SJSA1 (cell line): ENCODE results near the gene ZBTB7C. TPM values are rescaled to one million over a fixed set of nuclear protein-coding genes. Genes with fewer than 3 reads are reported as not detected.
A peak's percentile ranks its signal among the peaks of the same experiment; 100 is the strongest.

Experiments used
- DNase-seq, 2 experiments: peaks; one replicate each; pipeline ENCODE4 v3.0.0-alpha.2; 2015 to 2020; ENCODE audit warnings: low spot score in 2 of 2, low read depth in 1 of 2
- H3K27ac ChIP-seq: fragments of 250-450 bp; sonication (Bioruptor Pico); 2 replicates; pipeline ENCODE4 v1.5.1; 2020; ENCODE audit warnings: mild to moderate bottlenecking, moderate library complexity
- H3K27me3 ChIP-seq: fragments of 250-450 bp; sonication (Bioruptor Pico); replicated peaks from 2 replicates; pipeline ENCODE4 v1.5.1; 2020; ENCODE audit warnings: mild to moderate bottlenecking, moderate library complexity
- H3K36me3 ChIP-seq: fragments of 250-450 bp; sonication (Bioruptor Pico); 2 replicates; pipeline ENCODE4 v1.5.1; 2020; ENCODE audit warnings: mild to moderate bottlenecking
- H3K4me1 ChIP-seq: fragments of 250-450 bp; sonication (Bioruptor Pico); replicated peaks from 2 replicates; pipeline ENCODE4 v1.6.1; 2021; ENCODE audit warnings: mild to moderate bottlenecking
- H3K4me3 ChIP-seq: fragments of 250-450 bp; sonication (Bioruptor Pico); 2 replicates; pipeline ENCODE4 v1.5.1; 2020; ENCODE audit warnings: mild to moderate bottlenecking
- H3K9me3 ChIP-seq: fragments of 250-450 bp; sonication (Bioruptor Pico); replicated peaks from 2 replicates; pipeline ENCODE4 v1.5.1; 2020; ENCODE audit warnings: mild to moderate bottlenecking
- total RNA-seq: library from RNA; depleted of rRNA; stranded (reverse); fragments of >200 nt; shearing (Covaris generic); gene quantifications from 2 replicates; pipeline ENCODE4 v1.2.3, GENCODE V29; 2014

ZBTB7C gene
- total RNA-seq, 1 experiment from 2014 or later = 0.50 TPM

GRCh38 chr18:48348739-48349138, 60.4 kb downstream of the ZBTB7C start:
- DNase-seq = no peak
- Histone ChIP-seq H3K4me3 (no peak overlapping the region), H3K27ac (no peak overlapping the region), H3K4me1 (peaks cover 5% of the 10 kb centered on the region; the same call in 1 of the 2 replicates), H3K9me3 (no peaks in the 10 kb centered on the region), H3K36me3 (no peaks in the 10 kb centered on the region), H3K27me3 (peaks cover 3% of the 10 kb centered on the region)

GRCh38 chr18:48347756-48348326, 61.3 kb downstream of the ZBTB7C start:
- Histone ChIP-seq H3K9me3 (no peaks in the 10 kb centered on the region), H3K27ac (no peak overlapping the region), H3K27me3 (no peaks in the 10 kb centered on the region; the same call in none of the 2 replicates), H3K4me1 (peaks cover 5% of the 10 kb centered on the region; the same call in 1 of the 2 replicates), H3K4me3 (no peak overlapping the region), H3K36me3 (no peaks in the 10 kb centered on the region)
- DNase-seq = no peak

GRCh38 chr18:48345596-48345995, 63.6 kb downstream of the ZBTB7C start:
- Histone ChIP-seq H3K27ac (no peak overlapping the region), H3K36me3 (no peaks in the 10 kb centered on the region), H3K9me3 (no peaks in the 10 kb centered on the region), H3K27me3 (no peaks in the 10 kb centered on the region; the same call in 1 of the 2 replicates), H3K4me3 (no peak overlapping the region), H3K4me1 (peaks cover 5% of the 10 kb centered on the region; the same call in 1 of the 2 replicates)
- no peak for DNase-seq

GRCh38 chr18:48342581-48342980, 66.6 kb downstream of the ZBTB7C start:
- no peak overlapping the region for H3K27ac ChIP-seq
- H3K27me3 ChIP-seq = no peaks in the 10 kb centered on the region; the same call in 1 of the 2 replicates
- DNase-seq = no peak

GRCh38 chr18:48342125-48342524, 67.1 kb downstream of the ZBTB7C start:
- Histone ChIP-seq H3K4me3 (no peak overlapping the region), H3K36me3 (no peaks in the 10 kb centered on the region), H3K9me3 (no peaks in the 10 kb centered on the region), H3K4me1 (no peaks in the 10 kb centered on the region), H3K27me3 (no peaks in the 10 kb centered on the region; the same call in 1 of the 2 replicates), H3K27ac (no peak overlapping the region)
- DNase-seq = no peak

More at GRCh38 chr18:48342581-48342980, 66.6 kb downstream of the ZBTB7C start:
- Histone ChIP-seq H3K4me1 (no peaks in the 10 kb centered on the region), H3K36me3 (no peaks in the 10 kb centered on the region), H3K4me3 (no peak overlapping the region), H3K9me3 (no peaks in the 10 kb centered on the region)

GRCh38 chr18:48340560-48340959, 68.6 kb downstream of the ZBTB7C start:
- Histone ChIP-seq H3K36me3 (no peaks in the 10 kb centered on the region), H3K27ac (no peak overlapping the region), H3K9me3 (no peaks in the 10 kb centered on the region), H3K27me3 (no peaks in the 10 kb centered on the region; the same call in 1 of the 2 replicates), H3K4me3 (no peak overlapping the region), H3K4me1 (no peaks in the 10 kb centered on the region; the same call in 1 of the 2 replicates)
- no peak for DNase-seq

GRCh38 chr18:48339692-48340091, 69.5 kb downstream of the ZBTB7C start:
- no peak for DNase-seq
- no peaks in the 10 kb centered on the region for H3K27me3 ChIP-seq
- no peak overlapping the region for H3K4me3 ChIP-seq
- H3K36me3 ChIP-seq = no peaks in the 10 kb centered on the region
- H3K27ac ChIP-seq = no peak overlapping the region
- no peaks in the 10 kb centered on the region; the same call in 1 of the 2 replicates for H3K4me1 ChIP-seq
- no peaks in the 10 kb centered on the region for H3K9me3 ChIP-seq

GRCh38 chr18:48338915-48339314, 70.3 kb downstream of the ZBTB7C start:
- Histone ChIP-seq H3K27ac (no peak overlapping the region), H3K27me3 (no peaks in the 10 kb centered on the region), H3K4me1 (no peaks in the 10 kb centered on the region; the same call in 1 of the 2 replicates), H3K36me3 (no peaks in the 10 kb centered on the region), H3K4me3 (no peak overlapping the region), H3K9me3 (no peaks in the 10 kb centered on the region)
- no peak for DNase-seq

GRCh38 chr18:48337053-48337452, 72.1 kb downstream of the ZBTB7C start:
- no peak for DNase-seq
- H3K4me1 ChIP-seq = no peaks in the 10 kb centered on the region; the same call in 1 of the 2 replicates
- H3K4me3 ChIP-seq = no peak overlapping the region
- H3K36me3 ChIP-seq = no peaks in the 10 kb centered on the region
- no peaks in the 10 kb centered on the region for H3K27me3 ChIP-seq
- H3K27ac ChIP-seq = no peak overlapping the region
- H3K9me3 ChIP-seq = no peaks in the 10 kb centered on the region

- H3K9me3 ChIP-seq = no peaks in the 10 kb centered on the region
- no peak overlapping the region for H3K27ac ChIP-seq
- no peaks in the 10 kb centered on the region for H3K36me3 ChIP-seq
- DNase-seq = no peak
- no peaks in the 10 kb centered on the region for H3K27me3 ChIP-seq
- H3K4me3 ChIP-seq = no peak overlapping the region
- H3K4me1 ChIP-seq = no peaks in the 10 kb centered on the region; the same call in 1 of the 2 replicates
Observed at GRCh38 chr18:48336332-48336731, 72.9 kb downstream of the ZBTB7C start.

- DNase-seq = no peak
- Histone ChIP-seq H3K9me3 (no peaks in the 10 kb centered on the region), H3K27me3 (no peaks in the 10 kb centered on the region), H3K27ac (no peak overlapping the region), H3K4me1 (peaks cover 2% of the 10 kb centered on the region), H3K36me3 (no peaks in the 10 kb centered on the region), H3K4me3 (no peak overlapping the region)
Observed at GRCh38 chr18:48335829-48336228, 73.4 kb downstream of the ZBTB7C start.

- H3K4me1 ChIP-seq = peaks cover 11% of the 10 kb centered on the region
- no peaks in the 10 kb centered on the region for H3K27me3 ChIP-seq
- no peaks in the 10 kb centered on the region for H3K9me3 ChIP-seq
- no peak overlapping the region for H3K4me3 ChIP-seq
- no peaks in the 10 kb centered on the region for H3K36me3 ChIP-seq
- no peak overlapping the region for H3K27ac ChIP-seq
- DNase-seq = no peak
Observed at GRCh38 chr18:48334845-48335244, 74.3 kb downstream of the ZBTB7C start.

GRCh38 chr18:48333563-48333962, 75.6 kb downstream of the ZBTB7C start:
- Histone ChIP-seq H3K27me3 (no peaks in the 10 kb centered on the region), H3K9me3 (no peaks in the 10 kb centered on the region), H3K36me3 (no peaks in the 10 kb centered on the region), H3K4me3 (no peak overlapping the region), H3K27ac (no peak overlapping the region), H3K4me1 (peaks cover 24% of the 10 kb centered on the region)
- DNase-seq = no peak

- H3K27me3 ChIP-seq = no peaks in the 10 kb centered on the region
- H3K27ac ChIP-seq = peak overlapping the region; percentile 35
- peak; percentile 79 to 93 for DNase-seq
- no peaks in the 10 kb centered on the region for H3K9me3 ChIP-seq
- no peak overlapping the region for H3K4me3 ChIP-seq
- H3K4me1 ChIP-seq = peaks cover 42% of the 10 kb centered on the region
- H3K36me3 ChIP-seq = no peaks in the 10 kb centered on the region
Observed at GRCh38 chr18:48330016-48330991, 78.9 kb downstream of the ZBTB7C start.
